K562 (cell line): ENCODE measurements around the gene TAS2R31.

Experiments
- CBX1 ChIP-seq: sonication (generic); IDR thresholded peaks from 2 replicates; pipeline ENCODE4 v1.6.1; 2016; ENCODE audit warnings: antibody characterized with exemption, low read depth, mild to moderate bottlenecking
- CTCF ChIP-seq, 3 experiments: IDR thresholded peaks in 2 of 3; conservative IDR thresholded peaks in 1 of 3; 2 replicates each; pipeline ENCODE4 v1.5.1; 2011 to 2012; ENCODE audit warnings: low read length in 3 of 3, mild to moderate bottlenecking in 3 of 3, control low read depth in 2 of 3, improper control_type of control experiment in 1 of 3, inconsistent platforms in 1 of 3, low read depth in 1 of 3, mixed read lengths in 1 of 3, moderate library complexity in 1 of 3; ENCODE audit not compliant: insufficient read depth in 2 of 3
- EGR1 ChIP-seq: fragments of 450-650 bp; conservative IDR thresholded peaks from 2 replicates; pipeline ENCODE4 v1.6.1; 2017; ENCODE audit warnings: mild to moderate bottlenecking
- JUN ChIP-seq, 2 experiments: sonication (generic) in 1 of 2; formaldehyde crosslinking in 1 of 2; IDR thresholded peaks; 2 replicates each; pipeline versions ENCODE4 v1.6.1 to v1.8.0; 2012 to 2022; ENCODE audit warnings: borderline replicate concordance in 2 of 2, mild to moderate bottlenecking in 2 of 2, improper control_type of control experiment in 1 of 2, low read depth in 1 of 2, low read length in 1 of 2, missing genetic modification reagents in 1 of 2
- NFYB ChIP-seq: IDR thresholded peaks from 2 replicates; pipeline ENCODE4 v1.6.1; 2011; ENCODE audit warnings: mild to moderate bottlenecking, moderate library complexity; ENCODE audit not compliant: insufficient read length; ENCODE audit errors: extremely low read depth
- OTX1 ChIP-seq: fragments of 450-650 bp; formaldehyde crosslinking; IDR thresholded peaks from 2 replicates; pipeline ENCODE4 v1.4.0; 2022; ENCODE audit warnings: mild to moderate bottlenecking
- PHF8 ChIP-seq: fragments of 200-600 bp; sonication (generic); IDR thresholded peaks from 2 replicates; pipeline ENCODE4 v1.6.1; 2012; ENCODE audit warnings: mixed run types, mild to moderate bottlenecking, inconsistent platforms, low read length, moderate library complexity, borderline replicate concordance
- POLR2AphosphoS5 ChIP-seq: IDR thresholded peaks from 2 replicates; pipeline ENCODE4 v1.6.1; 2011; ENCODE audit warnings: mild to moderate bottlenecking, low read depth, low read length, moderate library complexity; ENCODE audit not compliant: control insufficient read depth, insufficient read depth
- RBM17 ChIP-seq: fragments of 200-400 bp; formaldehyde crosslinking; IDR thresholded peaks from 2 replicates; pipeline ENCODE4 v1.6.1; 2017; ENCODE audit warnings: low read depth, mild to moderate bottlenecking, low read length, borderline replicate concordance
- SIN3A ChIP-seq, 2 experiments: fragments of 150-350 bp in 1 of 2; IDR thresholded peaks; 2 replicates each; pipeline ENCODE4 v1.6.1; 2011 to 2016; ENCODE audit warnings: borderline replicate concordance in 2 of 2, low read depth in 2 of 2, low read length in 2 of 2, mild to moderate bottlenecking in 2 of 2, moderate library complexity in 2 of 2; ENCODE audit not compliant: control insufficient read depth in 1 of 2
- TAF1 ChIP-seq: IDR thresholded peaks from 2 replicates; pipeline ENCODE4 v1.6.1; 2011; ENCODE audit warnings: mild to moderate bottlenecking, low read length, moderate library complexity; ENCODE audit not compliant: insufficient read depth, control insufficient read depth, severe bottlenecking; ENCODE audit errors: extremely low read depth
- TARDBP ChIP-seq: fragments of 450-650 bp; IDR thresholded peaks from 2 replicates; pipeline ENCODE4 v1.6.1; 2016
- ZKSCAN1 ChIP-seq: fragments of 150-350 bp; IDR thresholded peaks from 2 replicates; pipeline ENCODE4 v1.6.1; 2016; ENCODE audit warnings: low read depth, low read length

GRCh38 chr12:11069854-11070365 lies 38.7 kb upstream of the TAS2R31 start:
- TF ChIP-seq CTCF (IDR thresholded peaks at IDR 0.05 in 2 of 3, conservative IDR thresholded peaks at IDR 0.05 in 1 of 3; ENCODE audit: insufficient read depth in 2 of 3, low read depth in 1 of 3, low read length in 3 of 3) = no peak
- TF ChIP-seq OTX1 = no peak
- TF ChIP-seq PHF8 = no peak
- no peak for TF ChIP-seq TAF1
- no peak for TF ChIP-seq EGR1
- TF ChIP-seq ZKSCAN1 = no peak
- TF ChIP-seq JUN (IDR thresholded peaks at IDR 0.05; ENCODE audit: borderline replicate concordance, low read depth, low read length) = no peak
- no peak for TF ChIP-seq JUN (CRISPR knock-in tag; IDR thresholded peaks at IDR 0.05; ENCODE audit: borderline replicate concordance)
- TF ChIP-seq RBM17 = no peak
- no peak for TF ChIP-seq SIN3A (IDR thresholded peaks at IDR 0.05; ENCODE audit: borderline replicate concordance in 2 of 2, control insufficient read depth in 1 of 2, low read depth in 2 of 2, low read length in 2 of 2)
- TF ChIP-seq POLR2AphosphoS5 = no peak
- TF ChIP-seq TARDBP = no peak
- TF ChIP-seq NFYB = no peak
- TF ChIP-seq CBX1 = no peak
